22Rv1 (cell line): ENCODE measurements around the gene GYS2.

Source experiments
- H3K27ac ChIP-seq: fragments of 450-650 bp; 2 replicates; pipeline ENCODE4 v1.5.1; 2017
- CTCF ChIP-seq: fragments of 450-650 bp; IDR thresholded peaks from 2 replicates; pipeline ENCODE4 v1.5.1; 2017; ENCODE audit warnings: mild to moderate bottlenecking
- ZFX ChIP-seq: fragments of 450-650 bp; IDR thresholded peaks from 2 replicates; pipeline ENCODE4 v1.6.1; 2017; ENCODE audit warnings: antibody characterized with exemption, borderline replicate concordance

The GYS2 gene

GRCh38 chr12:21580748-21581516 lies 23.7 kb downstream of the GYS2 start:
- H3K27ac ChIP-seq, result no peak overlapping the region
- TF ChIP-seq CTCF (no peak), ZFX (no peak)

- TF ChIP-seq CTCF (no peak), ZFX (no peak)
These were observed 27.1 kb downstream of the GYS2 start for GRCh38 chr12:21577516-21577915.

GRCh38 chr12:21576431-21576830 lies 28.2 kb downstream of the GYS2 start:
- no peak overlapping the region for H3K27ac ChIP-seq
- TF ChIP-seq ZFX, result no peak

More at GRCh38 chr12:21577516-21577915, 27.1 kb downstream of the GYS2 start:
- no peak overlapping the region for H3K27ac ChIP-seq

- TF ChIP-seq ZFX (no peak), CTCF (no peak)
- no peak overlapping the region for H3K27ac ChIP-seq
These were observed 30.8 kb downstream of the GYS2 start for GRCh38 chr12:21573733-21574358.

GRCh38 chr12:21571046-21571445 lies 33.6 kb downstream of the GYS2 start:
- TF ChIP-seq CTCF, result no peak
- no peak for TF ChIP-seq ZFX
- H3K27ac ChIP-seq, result no peak overlapping the region

- TF ChIP-seq CTCF, result no peak
- TF ChIP-seq ZFX, result no peak
- no peak overlapping the region for H3K27ac ChIP-seq
These were observed 36.5 kb downstream of the GYS2 start for GRCh38 chr12:21568115-21568514.

- no peak for TF ChIP-seq ZFX
- TF ChIP-seq CTCF, result no peak
- no peak overlapping the region for H3K27ac ChIP-seq
These were observed 37.7 kb downstream of the GYS2 start for GRCh38 chr12:21566907-21567394.
